H1 (cell line): ENCODE measurements around the gene RPTOR. TPM values are rescaled to one million over a fixed set of nuclear protein-coding genes. Genes with fewer than 3 reads are reported as not detected.
A peak's percentile ranks its signal among the peaks of the same experiment; 100 is the strongest.

ENCODE experiments used
- CTCF ChIA-PET: fragments of 300-600 bp; sonication (Branson Sonifier 250); formaldehyde crosslinking; loops from one replicate; lab custom pipeline; 2021; ENCODE audit not compliant: partially characterized antibody; lab: Charles Lee
- POLR2A ChIA-PET: fragments of 300-600 bp; sonication (Branson Sonifier 250); formaldehyde crosslinking; loops from one replicate; lab custom pipeline; 2021; ENCODE audit warnings: inconsistent platforms; ENCODE audit not compliant: partially characterized antibody; lab: Charles Lee
- DNase-seq, 2 experiments: peaks; one replicate each; pipeline versions ENCODE4 v3.0.0 to v3.0.0-alpha.2; 2010 to 2022; ENCODE audit warnings: low spot score in 2 of 2, low read depth in 1 of 2, mixed read lengths in 1 of 2
- FAIRE-seq: peaks from 2 replicates; lab custom pipeline; 2011; peaks lifted over from hg19 to GRCh38; lab: Jason Lieb, UNC
- H2AFZ ChIP-seq: 2 replicates; pipeline ENCODE4 v1.8.1; 2012; ENCODE audit warnings: low read length, inconsistent platforms
- H2AK5ac ChIP-seq: 2 replicates; pipeline ENCODE4 v1.6.1; 2013; ENCODE audit warnings: low read depth, low read length
- H2BK120ac ChIP-seq: replicated peaks from 2 replicates; pipeline ENCODE3; 2013; ENCODE audit warnings: low read depth, low read length, inconsistent platforms
- H2BK12ac ChIP-seq: 2 replicates; pipeline ENCODE4 v1.6.1; 2013; ENCODE audit warnings: low read depth, low read length
- H2BK15ac ChIP-seq: 2 replicates; pipeline ENCODE4 v1.6.1; 2013; ENCODE audit warnings: low read length
- H2BK20ac ChIP-seq: 2 replicates; pipeline ENCODE4 v1.6.1; 2013; ENCODE audit warnings: low read length
- H2BK5ac ChIP-seq: 2 replicates; pipeline ENCODE4 v1.6.1; 2013; ENCODE audit warnings: low read depth, low read length
- H3K14ac ChIP-seq: 2 replicates; pipeline ENCODE4 v1.6.1; 2013; ENCODE audit warnings: inconsistent platforms; ENCODE audit not compliant: insufficient read length
- H3K18ac ChIP-seq: 2 replicates; pipeline ENCODE4 v1.6.1; 2013; ENCODE audit warnings: low read length; ENCODE audit errors: extremely low read depth
- H3K23ac ChIP-seq: 2 replicates; pipeline ENCODE4 v1.6.1; 2013; ENCODE audit warnings: inconsistent platforms; ENCODE audit not compliant: insufficient read length
- H3K23me2 ChIP-seq: 2 replicates; pipeline ENCODE4 v1.6.1; 2013; ENCODE audit warnings: low read depth, low read length
- H3K27ac ChIP-seq: 2 replicates; pipeline ENCODE4 v1.6.1; 2011; ENCODE audit warnings: low read depth, low read length, inconsistent platforms
- H3K27me3 ChIP-seq, 4 experiments: replicated peaks in 1 of 4; 1 replicate in 1 of 4; 2 replicates in 3 of 4; pipeline versions ENCODE4 v1.6.1 to v1.8.1; 2011 to 2013; ENCODE audit warnings: low read length in 3 of 4, mild to moderate bottlenecking in 3 of 4, inconsistent platforms in 2 of 4, mixed read lengths in 2 of 4, moderate library complexity in 1 of 4; ENCODE audit not compliant: control insufficient read depth in 3 of 4, insufficient read depth in 3 of 4; ENCODE audit errors: extremely low read depth in 1 of 4
- H3K36me3 ChIP-seq, 4 experiments: 2 replicates each; pipeline versions ENCODE4 v1.6.1 to v1.8.1; 2011 to 2013; ENCODE audit warnings: mild to moderate bottlenecking in 4 of 4, low read length in 3 of 4, moderate library complexity in 2 of 4, control low read depth in 1 of 4, inconsistent platforms in 1 of 4; ENCODE audit not compliant: insufficient read depth in 4 of 4, control insufficient read depth in 2 of 4
- H3K4ac ChIP-seq: replicated peaks from 2 replicates; pipeline ENCODE3; 2013; ENCODE audit warnings: low read length, low read depth, mixed read lengths, inconsistent platforms; ENCODE audit not compliant: insufficient read length
- H3K4me1 ChIP-seq, 4 experiments: replicated peaks in 1 of 4; 1 replicate in 1 of 4; 2 replicates in 3 of 4; pipeline versions ENCODE4 v1.6.1 to v1.8.1; 2011 to 2013; ENCODE audit warnings: low read length in 3 of 4, inconsistent platforms in 2 of 4, mixed read lengths in 1 of 4; ENCODE audit not compliant: insufficient read depth in 4 of 4, control insufficient read depth in 3 of 4
- H3K4me2 ChIP-seq, 2 experiments: 2 replicates each; pipeline versions ENCODE4 v1.6.1 to v1.8.1; 2011 to 2013; ENCODE audit warnings: low read depth in 2 of 2, low read length in 2 of 2, control low read depth in 1 of 2, inconsistent platforms in 1 of 2, mild to moderate bottlenecking in 1 of 2; ENCODE audit not compliant: insufficient read depth in 1 of 2
- H3K4me3 ChIP-seq, 4 experiments: fragments of 200-600, 300-600 bp in 1 of 4; sonication (generic), shearing (Covaris generic), sonication (Bioruptor Twin) in 1 of 4; 2 replicates each; pipeline versions ENCODE4 v1.5.1 to v1.8.1; 2011 to 2016; ENCODE audit warnings: low read length in 4 of 4, low read depth in 3 of 4, control low read depth in 2 of 4, inconsistent platforms in 2 of 4, mild to moderate bottlenecking in 2 of 4, mixed read lengths in 1 of 4, moderate library complexity in 1 of 4; ENCODE audit not compliant: insufficient read depth in 2 of 4; ENCODE audit errors: extremely low read depth in 1 of 4
- H3K56ac ChIP-seq: replicated peaks from 2 replicates; pipeline ENCODE3; 2013; ENCODE audit warnings: low read depth, mild to moderate bottlenecking, mixed read lengths, low read length, inconsistent platforms; ENCODE audit not compliant: insufficient read length
- H3K79me1 ChIP-seq: 2 replicates; pipeline ENCODE4 v1.6.1; 2013; ENCODE audit warnings: low read depth, low read length, control low read depth
- H3K79me2 ChIP-seq, 2 experiments: 2 replicates each; pipeline versions ENCODE4 v1.6.1 to v1.8.1; 2012 to 2013; ENCODE audit warnings: low read length in 2 of 2, mild to moderate bottlenecking in 2 of 2, inconsistent platforms in 1 of 2; ENCODE audit not compliant: insufficient read depth in 2 of 2, control insufficient read depth in 1 of 2
- H3K9ac ChIP-seq, 4 experiments: replicated peaks in 1 of 4; 1 replicate in 1 of 4; 2 replicates in 3 of 4; pipeline versions ENCODE4 v1.6.1 to v1.8.1; 2011 to 2013; ENCODE audit warnings: low read depth in 3 of 4, low read length in 3 of 4, control low read depth in 2 of 4, mild to moderate bottlenecking in 2 of 4, moderate library complexity in 2 of 4, inconsistent platforms in 1 of 4; ENCODE audit errors: extremely low read depth in 1 of 4
- H3K9me3 ChIP-seq, 2 experiments: 2 replicates each; pipeline versions ENCODE4 v1.6.1 to v1.8.1; 2012 to 2013; ENCODE audit warnings: mild to moderate bottlenecking in 2 of 2, moderate library complexity in 2 of 2, control low read depth in 1 of 2, inconsistent platforms in 1 of 2, low read depth in 1 of 2, low read length in 1 of 2, mixed read lengths in 1 of 2; ENCODE audit not compliant: insufficient read depth in 2 of 2
- H4K20me1 ChIP-seq, 2 experiments: replicated peaks in 1 of 2; 2 replicates each; pipeline versions ENCODE3 to v1.8.1; 2011 to 2013; ENCODE audit warnings: inconsistent platforms in 2 of 2, low read length in 2 of 2, mild to moderate bottlenecking in 1 of 2; ENCODE audit not compliant: insufficient read depth in 2 of 2, control insufficient read depth in 1 of 2
- H4K5ac ChIP-seq: 2 replicates; pipeline ENCODE4 v1.6.1; 2013; ENCODE audit warnings: low read length, low read depth, mixed read lengths, inconsistent platforms; ENCODE audit not compliant: insufficient read length
- H4K8ac ChIP-seq: 2 replicates; pipeline ENCODE4 v1.8.0; 2013; ENCODE audit warnings: mild to moderate bottlenecking, moderate library complexity, low read length, inconsistent platforms; ENCODE audit not compliant: insufficient read depth; ENCODE audit errors: extremely low read depth
- H4K91ac ChIP-seq: replicated peaks from 2 replicates; pipeline ENCODE3; 2013; ENCODE audit warnings: low read length, mixed read lengths, inconsistent platforms; ENCODE audit not compliant: insufficient read length
- CEBPB ChIP-seq: IDR thresholded peaks from 2 replicates; pipeline ENCODE4 v1.6.1; 2012; ENCODE audit warnings: low read depth, low read length
- RNF2 ChIP-seq: fragments of 200-900, 300-1000 bp; sonication (generic); IDR thresholded peaks from 2 replicates; pipeline ENCODE4 v1.7.1; 2016; ENCODE audit warnings: borderline replicate concordance, low read depth, mild to moderate bottlenecking, antibody characterized with exemption, low read length; ENCODE audit not compliant: poor library complexity, severe bottlenecking; ENCODE audit errors: missing control alignments
- WGBS, 2 experiments: shearing (Covaris generic) in 1 of 2; methylation state at CpG; one replicate each; pipeline versions ENCODE4 v1.1.6 to v1.1.7; 2013 to 2015; ENCODE audit warnings: low lambda C conversion rate in 2 of 2, mixed read lengths in 2 of 2, inconsistent platforms in 1 of 2, low coverage in 1 of 2, missing lambda C conversion rate in 1 of 2; ENCODE audit not compliant: insufficient replicate concordance in 2 of 2, insufficient coverage in 1 of 2, insufficient read length in 1 of 2; ENCODE audit errors: extremely low coverage in 1 of 2, missing lambda C conversion rate in 1 of 2; 5-methylcytosine and 5-hydroxymethylcytosine counted together
- polyA plus RNA-seq, 7 experiments: library from polyadenylated mRNA; depleted of rRNA in 3 of 7; stranded (reverse) in 5 of 7; unstranded in 2 of 7; fragments of >200 nt in 5 of 7; fragments of 200-250 nt in 2 of 7; gene quantifications; 1 replicate in 5 of 7; 2 replicates in 1 of 7; 4 replicates in 1 of 7; pipeline versions ENCODE4 v1.2.1 to v1.2.3, GENCODE V29; 2011 to 2013; ENCODE audit warnings: missing spikeins in 2 of 7, mixed read lengths in 2 of 7
- total RNA-seq: library from RNA; stranded (reverse); fragmentation: NEBNext Ultra II Directional; extraction: Animal tissue kit (Norgen Biotek cat#: 25700); gene quantifications from 2 replicates; pipeline ENCODE4 v1.2.1, GENCODE V29; 2021
- TF ChIP-seq, protein P1 (sequence below): IDR thresholded peaks from 2 replicates; pipeline ENCODE4 v1.6.1; 2011; ENCODE audit warnings: low read depth, mild to moderate bottlenecking, low read length; ENCODE audit not compliant: insufficient read depth

Gene RPTOR
- total and polyA plus RNA-seq, 2 of the 8 experiments (the other 6 are each of a cell fraction or from before 2014, with no cell fraction given) = 6.9 to 28.7 TPM

DNA sequence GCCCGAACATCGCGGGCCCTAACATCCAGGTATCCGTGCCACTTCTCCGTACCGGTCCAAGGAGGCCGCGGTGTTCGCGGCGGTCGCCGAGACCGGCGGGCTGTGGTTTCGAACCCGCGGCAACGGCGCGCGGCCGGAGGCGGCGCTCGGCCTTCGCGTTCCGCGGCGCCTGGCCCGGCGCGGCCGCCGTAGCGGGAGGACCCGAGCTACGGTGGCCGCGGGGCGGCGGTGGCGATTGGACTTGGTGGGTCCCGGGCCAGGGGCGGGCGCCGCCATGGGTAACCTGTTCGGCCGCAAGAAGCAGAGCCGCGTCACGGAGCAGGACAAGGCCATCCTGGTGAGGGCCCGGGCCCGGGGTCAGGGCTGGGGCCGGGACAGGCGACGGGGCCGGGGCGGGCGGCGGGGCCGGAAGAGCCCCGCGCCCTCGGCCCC, 447.0 kb downstream of the RPTOR start, which contains the start of gene CHMP6:
Gene CHMP6, plus strand, starts transcription at position 197 of the 432 bp plus-strand sequence. Its CDS starts 78 bp downstream, at position 275.
- no peak within 1 kb of the TSS for H4K5ac ChIP-seq
- no peak within 1 kb of the TSS for H3K23ac ChIP-seq
- H3K9ac ChIP-seq = peak within 1 kb of the TSS in 2 of 4 experiments; percentile 32 to 88; a peak in 4 of 7 replicates
- no peak within 1 kb of the TSS; the same call in none of the 2 replicates for H3K18ac ChIP-seq
- H3K27ac ChIP-seq = no peak within 1 kb of the TSS
- H3K4me2 ChIP-seq = peak within 1 kb of the TSS; percentile 77 to 81
- peaks cover 5% of the 10 kb centered on the region; the same call in 1 of the 2 replicates for H3K23me2 ChIP-seq
- H3K14ac ChIP-seq = no peak within 1 kb of the TSS
- no peak within 1 kb of the TSS for H2AK5ac ChIP-seq
- CTCF ChIA-PET = interaction anchor here (0.6 to 1.2 kb wide), 3 partner anchors 92 to 363 kb away, joined by 3 to 5 read pairs (median 3); no protein-coding TSS in a partner anchor
- no peaks in the 10 kb centered on the region; a peak in 1 of 8 replicates for H3K36me3 ChIP-seq
- DNase-seq (peak in 1 of 2 experiments; percentile 85), FAIRE-seq (no peak)
- H4K91ac ChIP-seq = no peak within 1 kb of the TSS
- no peaks in the 10 kb centered on the region for H3K9me3 ChIP-seq
- peak within 1 kb of the TSS; percentile 92 for H2AFZ ChIP-seq
- H3K4me3 ChIP-seq = peak within 1 kb of the TSS; percentile 49 to 93 (median 70)
- no peak within 1 kb of the TSS for H2BK20ac ChIP-seq
- no peak within 1 kb of the TSS for H3K4ac ChIP-seq
- H2BK5ac ChIP-seq = no peak within 1 kb of the TSS; the same call in 1 of the 2 replicates
- WGBS, 2 experiments = 3% methylated on average over 36 of the region's 66 CpGs; no CpG with 5 or more reads in 1 of the 2 experiments
- H3K56ac ChIP-seq = no peak within 1 kb of the TSS
- POLR2A ChIA-PET = interaction anchor here (0.6 to 1.2 kb wide), 3 partner anchors 11 to 1151 kb away, joined by 3 to 5 read pairs (median 3); no protein-coding TSS in a partner anchor
- H3K79me2 ChIP-seq = no peaks in the 10 kb centered on the region; a peak in 1 of 4 replicates
- H3K79me1 ChIP-seq = peaks cover 4% of the 10 kb centered on the region; the same call in 1 of the 2 replicates
- H3K27me3 ChIP-seq = peaks cover 0 to 7% (median 3%) of the 10 kb centered on the region in 4 experiments; a peak in 5 of 7 replicates
- H2BK15ac ChIP-seq = 0 out of 2 replicates have a peak within 1 kb of the TSS, but pooled peaks have one; percentile 46
- peak within 1 kb of the TSS; percentile 85; the same call in 1 of the 2 replicates for H4K8ac ChIP-seq
- H2BK120ac ChIP-seq = no peak within 1 kb of the TSS
- H4K20me1 ChIP-seq = peaks cover 0 to 9% of the 10 kb centered on the region in 2 experiments
- H2BK12ac ChIP-seq = no peak within 1 kb of the TSS
- H3K4me1 ChIP-seq = peaks cover 0 to 5% (median 3%) of the 10 kb centered on the region in 4 experiments; a peak in 5 of 7 replicates
- TF ChIP-seq, protein P1, sequence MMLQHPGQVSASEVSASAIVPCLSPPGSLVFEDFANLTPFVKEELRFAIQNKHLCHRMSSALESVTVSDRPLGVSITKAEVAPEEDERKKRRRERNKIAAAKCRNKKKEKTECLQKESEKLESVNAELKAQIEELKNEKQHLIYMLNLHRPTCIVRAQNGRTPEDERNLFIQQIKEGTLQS = no peak
- TF ChIP-seq CEBPB (peak; percentile 39; the same call in 1 of the 2 replicates), RNF2 (no peak)
